Measurements from ENCODE around the gene SGCD.

- TF ChIP-seq CTCF (conservative IDR thresholded peaks at IDR 0.05; ENCODE audit: low read length), result no peak
- TF ChIP-seq EZH2phosphoT487 (IDR thresholded peaks at IDR 0.05; ENCODE audit: borderline replicate concordance, low read depth, low read length), result no peak
These were observed 451.8 kb downstream of the SGCD start for GRCh38 chr5:156778752-156779151.

Measured in OCI-LY7 (cell line).